H9 (cell line): ENCODE data around the gene ENTR1. TPM values are rescaled to one million over a fixed set of nuclear protein-coding genes. Genes with fewer than 3 reads are reported as not detected.

Experiments
- DNase-seq: peaks from one replicate; pipeline ENCODE4 v3.0.0-alpha.2; 2017
- H2AFZ ChIP-seq: one replicate; pipeline ENCODE4 v1.6.1; 2013; ENCODE audit warnings: mild to moderate bottlenecking, low read length, control low read depth, moderate library complexity
- H2AK5ac ChIP-seq: 2 replicates; pipeline ENCODE4 v1.6.1; 2013; ENCODE audit warnings: low read length, control low read depth, mixed read lengths; ENCODE audit not compliant: insufficient read length
- H2BK120ac ChIP-seq: one replicate; pipeline ENCODE4 v1.6.1; 2013; ENCODE audit warnings: low read depth, mild to moderate bottlenecking, low read length, control low read depth, inconsistent platforms; ENCODE audit not compliant: poor library complexity, severe bottlenecking
- H2BK12ac ChIP-seq: 2 replicates; pipeline ENCODE4 v1.6.1; 2013; ENCODE audit warnings: low read length, control low read depth, mixed read lengths, low read depth; ENCODE audit not compliant: insufficient read length
- H2BK15ac ChIP-seq: 2 replicates; pipeline ENCODE4 v1.6.1; 2013; ENCODE audit warnings: low read depth, low read length, control low read depth
- H2BK20ac ChIP-seq: one replicate; pipeline ENCODE4 v1.6.1; 2013; ENCODE audit warnings: low read depth, mild to moderate bottlenecking, low read length, control low read depth, inconsistent platforms; ENCODE audit not compliant: poor library complexity, severe bottlenecking
- H2BK5ac ChIP-seq: 2 replicates; pipeline ENCODE4 v1.6.1; 2013; ENCODE audit warnings: low read length, control low read depth, mixed read lengths; ENCODE audit not compliant: insufficient read length
- H3K14ac ChIP-seq: 2 replicates; pipeline ENCODE4 v1.6.1; 2013; ENCODE audit warnings: low read length, control low read depth; ENCODE audit not compliant: insufficient read depth
- H3K18ac ChIP-seq: 2 replicates; pipeline ENCODE4 v1.6.1; 2013; ENCODE audit warnings: low read depth, mild to moderate bottlenecking, mixed read lengths, low read length, control low read depth; ENCODE audit not compliant: insufficient read length
- H3K23ac ChIP-seq: 2 replicates; pipeline ENCODE4 v1.6.1; 2013; ENCODE audit warnings: low read length, control low read depth, mixed read lengths, low read depth; ENCODE audit not compliant: insufficient read length
- H3K23me2 ChIP-seq: 2 replicates; pipeline ENCODE4 v1.6.1; 2013; ENCODE audit warnings: low read depth, mild to moderate bottlenecking, mixed read lengths, low read length, control low read depth; ENCODE audit not compliant: insufficient read length, poor library complexity, severe bottlenecking
- H3K27ac ChIP-seq: 2 replicates; pipeline ENCODE4 v1.5.1; 2013; ENCODE audit warnings: low read length, control low read depth, mixed read lengths, low read depth; ENCODE audit not compliant: insufficient read length
- H3K27me3 ChIP-seq: 2 replicates; pipeline ENCODE4 v1.6.1; 2013; ENCODE audit warnings: low read length, control low read depth, inconsistent platforms; ENCODE audit not compliant: insufficient read depth
- H3K4ac ChIP-seq: 2 replicates; pipeline ENCODE4 v1.6.1; 2013; ENCODE audit warnings: low read depth, mild to moderate bottlenecking, control low read depth, inconsistent platforms, low read length, moderate library complexity
- H3K4me1 ChIP-seq: 2 replicates; pipeline ENCODE4 v1.6.1; 2013; ENCODE audit warnings: low read length, control low read depth, inconsistent platforms; ENCODE audit not compliant: insufficient read depth
- H3K4me2 ChIP-seq: 2 replicates; pipeline ENCODE4 v1.6.1; 2013; ENCODE audit warnings: low read length, control low read depth, mixed read lengths; ENCODE audit not compliant: insufficient read length, insufficient read depth
- H3K56ac ChIP-seq: 2 replicates; pipeline ENCODE4 v1.6.1; 2013; ENCODE audit warnings: low read depth, mild to moderate bottlenecking, mixed read lengths, low read length, control low read depth; ENCODE audit not compliant: insufficient read length
- H3K79me1 ChIP-seq: 2 replicates; pipeline ENCODE4 v1.6.1; 2013; ENCODE audit warnings: low read depth, mild to moderate bottlenecking, moderate library complexity, low read length, control low read depth, inconsistent platforms; ENCODE audit not compliant: insufficient read depth, poor library complexity, severe bottlenecking
- H3K79me2 ChIP-seq: 2 replicates; pipeline ENCODE4 v1.6.1; 2013; ENCODE audit warnings: low read length, control low read depth, inconsistent platforms; ENCODE audit not compliant: insufficient read depth
- H3K9ac ChIP-seq: 2 replicates; pipeline ENCODE4 v1.6.1; 2013; ENCODE audit warnings: low read length, control low read depth, mixed read lengths; ENCODE audit not compliant: insufficient read length; ENCODE audit errors: extremely low read depth
- H3K9me3 ChIP-seq: one replicate; pipeline ENCODE4 v1.6.1; 2013; ENCODE audit warnings: low read depth, low read length, inconsistent platforms; ENCODE audit not compliant: control insufficient read depth
- H3T11ph ChIP-seq: one replicate; pipeline ENCODE4 v1.6.1; 2013; ENCODE audit warnings: mild to moderate bottlenecking, low read length, control low read depth, inconsistent platforms
- H4K20me1 ChIP-seq: one replicate; pipeline ENCODE4 v1.6.1; 2013; ENCODE audit not compliant: control insufficient read depth, insufficient read length, insufficient read depth
- H4K5ac ChIP-seq: 2 replicates; pipeline ENCODE4 v1.6.1; 2013; ENCODE audit warnings: low read depth, mild to moderate bottlenecking, mixed read lengths, low read length, control low read depth; ENCODE audit not compliant: insufficient read length
- H4K8ac ChIP-seq: replicated peaks from 2 replicates; pipeline ENCODE4 v1.6.1; 2013; ENCODE audit warnings: low read length, control low read depth, mixed read lengths, low read depth; ENCODE audit not compliant: insufficient read length
- H4K91ac ChIP-seq: 2 replicates; pipeline ENCODE4 v1.6.1; 2013; ENCODE audit warnings: low read depth, mild to moderate bottlenecking, moderate library complexity, mixed read lengths, low read length, control low read depth; ENCODE audit not compliant: insufficient read length
- H3K27ac Mint-ChIP-seq, 3 experiments: 2 replicates in 2 of 3; 3 replicates in 1 of 3; pipeline ENCODE4 v1.8.0; 2020 to 2021; ENCODE audit warnings: mixed read lengths in 3 of 3, mild to moderate bottlenecking in 1 of 3, moderate library complexity in 1 of 3
- H3K27me3 Mint-ChIP-seq: 2 replicates; pipeline ENCODE4 v1.8.0; 2021; ENCODE audit warnings: low read depth, mild to moderate bottlenecking, moderate library complexity, mixed read lengths
- H3K36me3 Mint-ChIP-seq, 3 experiments: 2 replicates in 2 of 3; 3 replicates in 1 of 3; pipeline ENCODE4 v1.8.0; 2020 to 2021; ENCODE audit warnings: low read depth in 3 of 3, mixed read lengths in 3 of 3; ENCODE audit not compliant: insufficient read depth in 1 of 3
- H3K4me1 Mint-ChIP-seq, 2 experiments: 2 replicates each; pipeline ENCODE4 v1.8.0; 2020; ENCODE audit warnings: mixed read lengths in 2 of 2
- H3K4me3 Mint-ChIP-seq, 2 experiments: 2 replicates in 1 of 2; 3 replicates in 1 of 2; pipeline ENCODE4 v1.8.0; 2020 to 2021; ENCODE audit warnings: mild to moderate bottlenecking in 2 of 2, mixed read lengths in 2 of 2, moderate library complexity in 1 of 2
- H3K9me3 Mint-ChIP-seq, 2 experiments: 2 replicates in 1 of 2; 3 replicates in 1 of 2; pipeline ENCODE4 v1.8.0; 2020; ENCODE audit warnings: mild to moderate bottlenecking in 2 of 2, mixed read lengths in 2 of 2, moderate library complexity in 1 of 2
- CTCF ChIP-seq: fragments of 200-600 bp; sonication (generic); conservative IDR thresholded peaks from 3 replicates; pipeline ENCODE4 v1.8.0; 2021; ENCODE audit warnings: antibody characterized with exemption, mild to moderate bottlenecking
- WGBS: extraction: QIAGEN DNeasy Blood & Tissue Kit; methylation state at CpG from one replicate; pipeline ENCODE4 v1.1.7; 2013; ENCODE audit warnings: missing lambda C conversion rate, low lambda C conversion rate, mixed read lengths; ENCODE audit not compliant: insufficient read length; ENCODE audit errors: extremely low coverage; 5-methylcytosine and 5-hydroxymethylcytosine counted together
- total RNA-seq: library from RNA; stranded (reverse); gene quantifications from 2 replicates; pipeline ENCODE4 v1.2.1, GENCODE V29; 2021

The ENTR1 gene
- total RNA-seq, 1 experiment from 2014 or later = 108 TPM

GRCh38 chr9:136447173-136447778, 36.9 kb upstream of the ENTR1 start:
- H3K4me1 ChIP-seq = no peaks in the 10 kb centered on the region
- no CpG with 5 or more reads among the region's 27 CpGs for WGBS
- no peak overlapping the region for H2BK12ac ChIP-seq
- no peak overlapping the region for H3K4me2 ChIP-seq
- H3K79me2 ChIP-seq = no peaks in the 10 kb centered on the region
- H3K27ac ChIP-seq = no peak overlapping the region
- no peak overlapping the region for H2AK5ac ChIP-seq
- no peak overlapping the region for H4K8ac ChIP-seq
- no peak overlapping the region for H3K14ac ChIP-seq
- H3K23me2 ChIP-seq = no peaks in the 10 kb centered on the region
- H3K79me1 ChIP-seq = no peaks in the 10 kb centered on the region
- no peak overlapping the region for H3K9ac ChIP-seq
- no peak overlapping the region for H2BK5ac ChIP-seq
- no peak overlapping the region for H3K56ac ChIP-seq
- H4K5ac ChIP-seq = no peak overlapping the region
- no peak overlapping the region for H3K18ac ChIP-seq
- H3K23ac ChIP-seq = no peak overlapping the region
- H4K91ac ChIP-seq = no peak overlapping the region
- H3K27me3 ChIP-seq = no peaks in the 10 kb centered on the region
- H3K4me1 Mint-ChIP-seq = no peaks in the 10 kb centered on the region
- H3K27ac Mint-ChIP-seq = no peak overlapping the region
- H2BK15ac ChIP-seq = no peak overlapping the region
- H3T11ph ChIP-seq = no peak overlapping the region
- no peak overlapping the region for H2AFZ ChIP-seq
- TF ChIP-seq CTCF = no peak
- H3K27me3 Mint-ChIP-seq = no peaks in the 10 kb centered on the region
- DNase-seq = no peak
- H3K9me3 ChIP-seq = no peaks in the 10 kb centered on the region
- no peak overlapping the region for H3K4ac ChIP-seq
- no peak overlapping the region for H2BK20ac ChIP-seq
- H3K9me3 Mint-ChIP-seq = no peaks in the 10 kb centered on the region
- peaks cover 36 to 95% (median 88%) of the 10 kb centered on the region in 3 experiments; a peak in 6 of 7 replicates for H3K36me3 Mint-ChIP-seq
- H2BK120ac ChIP-seq = no peak overlapping the region
- peaks cover 2% of the 10 kb centered on the region for H4K20me1 ChIP-seq
- H3K4me3 Mint-ChIP-seq = no peak overlapping the region
